ENCODE results near the gene KRT15. TPM values are rescaled to one million over a fixed set of nuclear protein-coding genes. Genes with fewer than 3 reads are reported as not detected.

KRT15 gene
- total and polyA plus RNA-seq, 10 of the 15 experiments (the other 5 are each of a cell fraction or from before 2014, with no cell fraction given), result 0.06 to 0.17 TPM; not detected in 8

GRCh38 chr17:41463746-41464145 lies 54.9 kb downstream of the KRT15 start (continued):
- TF ChIP-seq NR2C2 (IDR thresholded peaks at IDR 0.05; ENCODE audit: borderline replicate concordance, control insufficient read depth, insufficient read length, low read depth), result no peak
- TF ChIP-seq WRNIP1 (IDR thresholded peaks at IDR 0.05; ENCODE audit: borderline replicate concordance, low read depth, low read length), result no peak
- TF ChIP-seq GATAD2B (conservative IDR thresholded peaks at IDR 0.05; ENCODE audit: low read depth), result no peak
- no peak for TF ChIP-seq REST (IDR thresholded peaks at IDR 0.05; ENCODE audit: low read depth, low read length)
- TF ChIP-seq, protein P1, sequence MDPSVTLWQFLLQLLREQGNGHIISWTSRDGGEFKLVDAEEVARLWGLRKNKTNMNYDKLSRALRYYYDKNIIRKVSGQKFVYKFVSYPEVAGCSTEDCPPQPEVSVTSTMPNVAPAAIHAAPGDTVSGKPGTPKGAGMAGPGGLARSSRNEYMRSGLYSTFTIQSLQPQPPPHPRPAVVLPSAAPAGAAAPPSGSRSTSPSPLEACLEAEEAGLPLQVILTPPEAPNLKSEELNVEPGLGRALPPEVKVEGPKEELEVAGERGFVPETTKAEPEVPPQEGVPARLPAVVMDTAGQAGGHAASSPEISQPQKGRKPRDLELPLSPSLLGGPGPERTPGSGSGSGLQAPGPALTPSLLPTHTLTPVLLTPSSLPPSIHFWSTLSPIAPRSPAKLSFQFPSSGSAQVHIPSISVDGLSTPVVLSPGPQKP (IDR thresholded peaks at IDR 0.05; ENCODE audit: low read depth, low read length), result no peak
- TF ChIP-seq ZBTB33 (IDR thresholded peaks at IDR 0.05), result no peak

Small RNA genes within 50 kb of the gene (microRNA-seq; reads per million reads assigned to microRNA genes)
- gene MIR6510, result not detected

Small RNA genes within 50 kb of the gene (small RNA-seq; reads per million reads assigned to genes)
- gene RNU2-32P, result not detected

Other genes with a start within 250 kb of the KRT15 start
Only the 7 nearest of the 22 such genes appear.
- gene KRT32, start 51.5 kb downstream of the KRT15 start, total RNA-seq (2014; rRNA removed), result not detected in 2 replicates
- gene KRT32, start 51.5 kb downstream of the KRT15 start, total RNA-seq (2014; rRNA removed; fragmentation: Illumina TruSeq; extraction: Trizol), result not detected in 2 replicates
- not detected in 2 replicates for gene KRT32, start 51.5 kb downstream of the KRT15 start, total RNA-seq (2021)
- gene KRT32, start 51.5 kb downstream of the KRT15 start, polyA plus RNA-seq (2011; rRNA removed), result not detected in 2 replicates
- gene KRT32, start 51.5 kb downstream of the KRT15 start, polyA plus RNA-seq (2014; fragmentation: Illumina TruSeq; extraction: Trizol), result not detected in 2 replicates
- gene KRT32, start 51.5 kb downstream of the KRT15 start, polyA plus RNA-seq (2014; fragmentation: Nextera tagmentation; extraction: Ambion mirVana), result not detected
- gene KRT32, start 51.5 kb downstream of the KRT15 start, polyA plus RNA-seq (2014; rRNA removed), result not detected in 2 replicates
- gene KRT32, start 51.5 kb downstream of the KRT15 start, polyA plus RNA-seq (2016; fragmentation: Nextera tagmentation; extraction: Ambion mirVana), result not detected
- not detected in 2 replicates for gene KRT35, start 37.7 kb downstream of the KRT15 start, total RNA-seq (2014; rRNA removed)
- not detected in 2 replicates for gene KRT35, start 37.7 kb downstream of the KRT15 start, total RNA-seq (2014; rRNA removed; fragmentation: Illumina TruSeq; extraction: Trizol)
- gene KRT35, start 37.7 kb downstream of the KRT15 start, total RNA-seq (2021), result not detected in 2 replicates
- gene KRT35, start 37.7 kb downstream of the KRT15 start, polyA plus RNA-seq (2011; rRNA removed), result not detected in 2 replicates
- not detected in 2 replicates for gene KRT35, start 37.7 kb downstream of the KRT15 start, polyA plus RNA-seq (2014; fragmentation: Illumina TruSeq; extraction: Trizol)
- gene KRT35, start 37.7 kb downstream of the KRT15 start, polyA plus RNA-seq (2014; fragmentation: Nextera tagmentation; extraction: Ambion mirVana), result not detected
- gene KRT35, start 37.7 kb downstream of the KRT15 start, polyA plus RNA-seq (2014; rRNA removed), result not detected in 2 replicates
- not detected for gene KRT35, start 37.7 kb downstream of the KRT15 start, polyA plus RNA-seq (2016; fragmentation: Nextera tagmentation; extraction: Ambion mirVana)
- not detected in 2 replicates for gene KRT36, start 29.0 kb downstream of the KRT15 start, total RNA-seq (2014; rRNA removed)
- not detected in 2 replicates for gene KRT36, start 29.0 kb downstream of the KRT15 start, total RNA-seq (2014; rRNA removed; fragmentation: Illumina TruSeq; extraction: Trizol)
- not detected in 2 replicates for gene KRT36, start 29.0 kb downstream of the KRT15 start, total RNA-seq (2021)
- not detected in 2 replicates for gene KRT36, start 29.0 kb downstream of the KRT15 start, polyA plus RNA-seq (2011; rRNA removed)
- not detected in 2 replicates for gene KRT36, start 29.0 kb downstream of the KRT15 start, polyA plus RNA-seq (2014; fragmentation: Illumina TruSeq; extraction: Trizol)
- not detected for gene KRT36, start 29.0 kb downstream of the KRT15 start, polyA plus RNA-seq (2014; fragmentation: Nextera tagmentation; extraction: Ambion mirVana)
- not detected in 2 replicates for gene KRT36, start 29.0 kb downstream of the KRT15 start, polyA plus RNA-seq (2014; rRNA removed)
- gene KRT36, start 29.0 kb downstream of the KRT15 start, polyA plus RNA-seq (2016; fragmentation: Nextera tagmentation; extraction: Ambion mirVana), result not detected
- not detected in 2 replicates for gene KRT13, start 13.3 kb downstream of the KRT15 start, total RNA-seq (2014; rRNA removed)
- not detected in 2 replicates for gene KRT13, start 13.3 kb downstream of the KRT15 start, total RNA-seq (2014; rRNA removed; fragmentation: Illumina TruSeq; extraction: Trizol)
- not detected in 2 replicates for gene KRT13, start 13.3 kb downstream of the KRT15 start, total RNA-seq (2021)
- gene KRT13, start 13.3 kb downstream of the KRT15 start, polyA plus RNA-seq (2011; rRNA removed), result not detected in 2 replicates
- gene KRT13, start 13.3 kb downstream of the KRT15 start, polyA plus RNA-seq (2014; fragmentation: Illumina TruSeq; extraction: Trizol), result not detected in 2 replicates
- not detected for gene KRT13, start 13.3 kb downstream of the KRT15 start, polyA plus RNA-seq (2014; fragmentation: Nextera tagmentation; extraction: Ambion mirVana)
- not detected in 2 replicates for gene KRT13, start 13.3 kb downstream of the KRT15 start, polyA plus RNA-seq (2014; rRNA removed)
- not detected for gene KRT13, start 13.3 kb downstream of the KRT15 start, polyA plus RNA-seq (2016; fragmentation: Nextera tagmentation; extraction: Ambion mirVana)
- gene KRT19, start 9.4 kb upstream of the KRT15 start, total RNA-seq (2014; rRNA removed), result not detected in 2 replicates
- not detected in 2 replicates for gene KRT19, start 9.4 kb upstream of the KRT15 start, total RNA-seq (2014; rRNA removed; fragmentation: Illumina TruSeq; extraction: Trizol)
- gene KRT19, start 9.4 kb upstream of the KRT15 start, total RNA-seq (2021), result 1.7 and 2.0 TPM in 2 replicates
- not detected in 2 replicates for gene KRT19, start 9.4 kb upstream of the KRT15 start, polyA plus RNA-seq (2011; rRNA removed)
- not detected in 2 replicates for gene KRT19, start 9.4 kb upstream of the KRT15 start, polyA plus RNA-seq (2014; fragmentation: Illumina TruSeq; extraction: Trizol)
- not detected for gene KRT19, start 9.4 kb upstream of the KRT15 start, polyA plus RNA-seq (2014; fragmentation: Nextera tagmentation; extraction: Ambion mirVana)
- gene KRT19, start 9.4 kb upstream of the KRT15 start, polyA plus RNA-seq (2014; rRNA removed), result not detected in 2 replicates
- under 1 TPM in 1 of 2 experiments, not detected in 1; 0.19 TPM for gene KRT19, start 9.4 kb upstream of the KRT15 start, polyA plus RNA-seq (2016; fragmentation: Nextera tagmentation; extraction: Ambion mirVana)
- not detected in 2 replicates for gene KRT9, start 53.2 kb upstream of the KRT15 start, total RNA-seq (2014; rRNA removed)
- not detected in 2 replicates for gene KRT9, start 53.2 kb upstream of the KRT15 start, total RNA-seq (2014; rRNA removed; fragmentation: Illumina TruSeq; extraction: Trizol)
- gene KRT9, start 53.2 kb upstream of the KRT15 start, total RNA-seq (2021), result not detected in 2 replicates
- gene KRT9, start 53.2 kb upstream of the KRT15 start, polyA plus RNA-seq (2011; rRNA removed), result not detected in 2 replicates
- gene KRT9, start 53.2 kb upstream of the KRT15 start, polyA plus RNA-seq (2014; fragmentation: Illumina TruSeq; extraction: Trizol), result not detected in 2 replicates
- not detected for gene KRT9, start 53.2 kb upstream of the KRT15 start, polyA plus RNA-seq (2014; fragmentation: Nextera tagmentation; extraction: Ambion mirVana)
- gene KRT9, start 53.2 kb upstream of the KRT15 start, polyA plus RNA-seq (2014; rRNA removed), result not detected in 2 replicates
- gene KRT9, start 53.2 kb upstream of the KRT15 start, polyA plus RNA-seq (2016; fragmentation: Nextera tagmentation; extraction: Ambion mirVana), result not detected
- gene KRT14, start 68.0 kb upstream of the KRT15 start, total RNA-seq (2014; rRNA removed), result not detected in 2 replicates
- gene KRT14, start 68.0 kb upstream of the KRT15 start, total RNA-seq (2014; rRNA removed; fragmentation: Illumina TruSeq; extraction: Trizol), result not detected in 2 replicates
- gene KRT14, start 68.0 kb upstream of the KRT15 start, total RNA-seq (2021), result not detected in 2 replicates
- gene KRT14, start 68.0 kb upstream of the KRT15 start, polyA plus RNA-seq (2011; rRNA removed), result 0.17 and 1.5 TPM in 2 replicates
- not detected in 2 replicates for gene KRT14, start 68.0 kb upstream of the KRT15 start, polyA plus RNA-seq (2014; fragmentation: Illumina TruSeq; extraction: Trizol)
- not detected for gene KRT14, start 68.0 kb upstream of the KRT15 start, polyA plus RNA-seq (2014; fragmentation: Nextera tagmentation; extraction: Ambion mirVana)
- not detected in 2 replicates for gene KRT14, start 68.0 kb upstream of the KRT15 start, polyA plus RNA-seq (2014; rRNA removed)
- not detected for gene KRT14, start 68.0 kb upstream of the KRT15 start, polyA plus RNA-seq (2016; fragmentation: Nextera tagmentation; extraction: Ambion mirVana)

Measured in GM12878 (cell line).